T-cell (primary cell): ENCODE results near the gene VSTM2B. TPM values are rescaled to one million over a fixed set of nuclear protein-coding genes. Genes with fewer than 3 reads are reported as not detected.

Source experiments
- ATAC-seq, 4 experiments: fragments of 200-7000 bp in 3 of 4; fragments of 150-1000 bp in 1 of 4; cut with Tn5 transposase; replicated peaks in 1 of 4; 1 replicate in 3 of 4; 2 replicates in 1 of 4; pipeline ENCODE4 v1.10.0; 2021; ENCODE audit warnings: moderate library complexity in 3 of 4, mild to moderate bottlenecking in 2 of 4, moderate number of reproducible peaks in 1 of 4
- CTCF ChIA-PET, 2 donors: fragments of 300-600 bp; sonication (Branson Sonifier 250); formaldehyde crosslinking; loops; one replicate each; lab custom pipeline; 2022; ENCODE audit warnings: antibody characterized with exemption in 2 of 2; lab: Charles Lee
- POLR2A ChIA-PET, 2 donors: fragments of 300-600 bp; sonication (Branson Sonifier 250); formaldehyde crosslinking; loops; one replicate each; lab custom pipeline; 2022; ENCODE audit warnings: antibody characterized with exemption in 2 of 2; lab: Charles Lee
- DNase-seq, 35 experiments: peaks; one replicate each; pipeline versions ENCODE4 v3.0.0 to v3.0.0-alpha.2; 2013 to 2023
- H3K27ac ChIP-seq: one replicate; pipeline ENCODE4 v1.5.1; 2013; ENCODE audit warnings: low read length
- H3K27me3 ChIP-seq, 2 experiments: replicated peaks in 1 of 2; 1 replicate in 1 of 2; 2 replicates in 1 of 2; pipeline versions ENCODE4 v1.6.1 to v1.7.0; 2013; ENCODE audit warnings: low read length in 1 of 2, mixed read lengths in 1 of 2; ENCODE audit not compliant: control insufficient read depth in 2 of 2, insufficient read depth in 2 of 2; ENCODE audit errors: extremely low read depth in 1 of 2
- H3K36me3 ChIP-seq, 2 donors: 1 replicate in 1 of 2; 2 replicates in 1 of 2; pipeline versions ENCODE4 v1.6.1 to v1.7.0; 2013; ENCODE audit warnings: low read length in 1 of 2; ENCODE audit not compliant: control insufficient read depth in 2 of 2, insufficient read depth in 1 of 2; ENCODE audit errors: extremely low read depth in 1 of 2
- H3K4me1 ChIP-seq, 2 experiments: 1 replicate in 1 of 2; 2 replicates in 1 of 2; pipeline versions ENCODE4 v1.6.1 to v1.7.0; 2013; ENCODE audit warnings: low read length in 2 of 2, mixed read lengths in 1 of 2; ENCODE audit not compliant: insufficient read depth in 2 of 2, control insufficient read depth in 1 of 2; ENCODE audit errors: extremely low read depth in 1 of 2
- H3K4me3 ChIP-seq, 2 donors: 1 replicate in 1 of 2; 2 replicates in 1 of 2; pipeline versions ENCODE4 v1.5.1 to v1.7.0; 2013; ENCODE audit warnings: mild to moderate bottlenecking in 2 of 2, low read length in 1 of 2, moderate library complexity in 1 of 2; ENCODE audit not compliant: control insufficient read depth in 1 of 2; ENCODE audit errors: extremely low read depth in 1 of 2
- H3K9me3 ChIP-seq: 2 replicates; pipeline ENCODE4 v1.7.0; 2013
- H3K27ac Mint-ChIP-seq, 2 donors: one replicate each; pipeline ENCODE4 v1.8.0; 2020 to 2021; ENCODE audit warnings: mild to moderate bottlenecking in 2 of 2, mixed read lengths in 2 of 2
- H3K27me3 Mint-ChIP-seq, 2 donors: one replicate each; pipeline ENCODE4 v1.8.0; 2021 to 2022; ENCODE audit warnings: mixed read lengths in 2 of 2
- H3K36me3 Mint-ChIP-seq: one replicate; pipeline ENCODE4 v1.8.0; 2021; ENCODE audit warnings: mixed read lengths
- H3K4me1 Mint-ChIP-seq, 3 donors: one replicate each; pipeline ENCODE4 v1.8.0; 2020 to 2022; ENCODE audit warnings: mixed read lengths in 3 of 3, mild to moderate bottlenecking in 1 of 3
- H3K4me3 Mint-ChIP-seq, 3 donors: one replicate each; pipeline ENCODE4 v1.8.0; 2020 to 2022; ENCODE audit warnings: mild to moderate bottlenecking in 3 of 3, mixed read lengths in 3 of 3, moderate library complexity in 3 of 3
- H3K9me3 Mint-ChIP-seq, 3 donors: one replicate each; pipeline ENCODE4 v1.8.0; 2020 to 2022; ENCODE audit warnings: mixed read lengths in 3 of 3
- WGBS: methylation state at CpG from one replicate; pipeline ENCODE4 v1.1.5; 2013; ENCODE audit warnings: missing lambda C conversion rate; ENCODE audit not compliant: insufficient coverage; 5-methylcytosine and 5-hydroxymethylcytosine counted together
- total RNA-seq, 35 experiments: library from RNA in 6 of 35; stranded (reverse) in 6 of 35; fragments of 120-200 nt in 1 of 35; gene quantifications; one replicate each; pipeline versions ENCODE4 v1.2.1 to v1.2.4 and lab custom pipeline; 2013 to 2026

The VSTM2B gene
- total RNA-seq, 5 donors from 2014 or later (not counting 1 experiment from before 2014, with no cell fraction given) = not detected

- H3K4me3 ChIP-seq = no peak overlapping the region
- 69% methylated on average over 3 of the region's 3 CpGs for WGBS
- peaks cover 29 to 44% of the 10 kb centered on the region in 2 donors for H3K27me3 Mint-ChIP-seq
- no peak overlapping the region for H3K4me3 Mint-ChIP-seq
- no peak overlapping the region for H3K27ac Mint-ChIP-seq
- no peaks in the 10 kb centered on the region for H3K36me3 ChIP-seq
- H3K9me3 Mint-ChIP-seq = no peaks in the 10 kb centered on the region
- no peak for ATAC-seq
- POLR2A ChIA-PET = no interaction called here
- DNase-seq = no peak
- H3K9me3 ChIP-seq = no peaks in the 10 kb centered on the region
- H3K27me3 ChIP-seq = peaks cover 0 to 52% of the 10 kb centered on the region in 2 experiments
- H3K36me3 Mint-ChIP-seq = no peaks in the 10 kb centered on the region
- no peak overlapping the region for H3K27ac ChIP-seq
- H3K4me1 ChIP-seq = no peaks in the 10 kb centered on the region
- CTCF ChIA-PET = no interaction called here
- H3K4me1 Mint-ChIP-seq = no peaks in the 10 kb centered on the region
Measured at GRCh38 chr19:29511768-29512167, 14.0 kb upstream of the VSTM2B start.

GRCh38 chr19:29512748-29513147 is 13.0 kb upstream of the VSTM2B start:
- H3K27me3 Mint-ChIP-seq = peaks cover 28 to 42% of the 10 kb centered on the region in 2 donors
- no peak overlapping the region for H3K4me3 Mint-ChIP-seq
- DNase-seq (no peak), ATAC-seq (no peak)
- no peaks in the 10 kb centered on the region for H3K4me1 ChIP-seq
- no peaks in the 10 kb centered on the region for H3K9me3 ChIP-seq
- POLR2A ChIA-PET = no interaction called here
- peaks cover 0 to 52% of the 10 kb centered on the region in 2 experiments for H3K27me3 ChIP-seq
- H3K9me3 Mint-ChIP-seq = no peaks in the 10 kb centered on the region
- CTCF ChIA-PET = no interaction called here
- no peak overlapping the region for H3K27ac ChIP-seq
- no peaks in the 10 kb centered on the region for H3K4me1 Mint-ChIP-seq
- 50% methylated on average over 1 of the region's 1 CpG for WGBS
- no peaks in the 10 kb centered on the region for H3K36me3 ChIP-seq
- H3K27ac Mint-ChIP-seq = no peak overlapping the region
- H3K36me3 Mint-ChIP-seq = no peaks in the 10 kb centered on the region
- no peak overlapping the region for H3K4me3 ChIP-seq

DNA sequence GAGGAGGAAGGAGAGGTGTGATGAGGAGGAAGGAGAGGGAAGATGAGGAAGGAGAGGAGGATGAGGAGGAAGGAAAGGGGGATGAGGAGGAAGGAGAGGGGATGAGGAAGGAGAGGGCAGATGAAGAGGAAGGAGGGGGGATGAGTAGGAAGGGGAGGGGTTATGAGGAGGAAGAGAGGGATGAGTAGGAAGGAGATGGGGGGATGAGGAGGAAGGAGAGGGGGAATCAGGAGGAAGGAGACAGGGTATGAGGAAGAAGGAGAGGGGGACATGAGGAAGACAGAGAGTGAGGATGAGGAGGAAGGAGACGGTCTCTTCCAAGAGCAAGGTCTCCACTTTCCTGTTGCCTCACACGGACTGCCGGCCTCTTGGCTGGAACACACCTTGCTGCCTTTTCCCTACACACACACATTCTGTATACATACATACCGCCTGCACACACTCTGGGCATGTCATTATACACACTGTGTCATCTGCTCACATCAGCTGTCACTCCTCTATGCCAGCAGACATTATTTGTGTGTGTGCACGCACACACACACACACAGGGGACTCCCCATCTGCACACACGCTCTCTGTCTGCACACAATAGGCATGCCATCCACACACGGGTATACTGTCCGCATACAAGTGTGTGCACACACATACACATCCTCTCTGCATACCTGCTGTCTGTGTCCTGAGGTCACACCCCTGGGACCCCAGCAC is 11.1 kb upstream of the VSTM2B start:
- H3K27ac Mint-ChIP-seq = no peak overlapping the region
- DNase-seq = peak in 4 of 35 experiments; percentile 4 to 29 (median 6)

GRCh38 chr19:29515233-29515619 is 10.6 kb upstream of the VSTM2B start:
- Histone ChIP-seq H3K4me3 (no peak overlapping the region), H3K36me3 (no peaks in the 10 kb centered on the region), H3K4me1 (no peaks in the 10 kb centered on the region), H3K9me3 (no peaks in the 10 kb centered on the region), H3K27ac (no peak overlapping the region), H3K27me3 (peaks cover 0 to 54% of the 10 kb centered on the region in 2 experiments)
- peaks cover 30 to 36% of the 10 kb centered on the region in 2 donors for H3K27me3 Mint-ChIP-seq
- no peaks in the 10 kb centered on the region for H3K36me3 Mint-ChIP-seq
- ChIA-PET CTCF (no interaction called here), POLR2A (no interaction called here)
- ATAC-seq (peak in 1 of 4 experiments; percentile 23), DNase-seq (no peak)
- H3K9me3 Mint-ChIP-seq = no peaks in the 10 kb centered on the region
- no peaks in the 10 kb centered on the region for H3K4me1 Mint-ChIP-seq
- H3K27ac Mint-ChIP-seq = no peak overlapping the region
- H3K4me3 Mint-ChIP-seq = no peak overlapping the region
- 63% methylated on average over 4 of the region's 5 CpGs for WGBS

More for the DNA sequence above, 11.1 kb upstream of the VSTM2B start:
- Histone ChIP-seq H3K4me1 (no peaks in the 10 kb centered on the region), H3K27ac (no peak overlapping the region), H3K9me3 (no peaks in the 10 kb centered on the region), H3K4me3 (no peak overlapping the region), H3K36me3 (no peaks in the 10 kb centered on the region), H3K27me3 (peaks cover 0 to 54% of the 10 kb centered on the region in 2 experiments)
- no peaks in the 10 kb centered on the region for H3K36me3 Mint-ChIP-seq
- no peaks in the 10 kb centered on the region for H3K4me1 Mint-ChIP-seq
- no peaks in the 10 kb centered on the region for H3K9me3 Mint-ChIP-seq
- POLR2A ChIA-PET = no interaction called here
- CTCF ChIA-PET = no interaction called here
- 70% methylated on average over 3 of the region's 8 CpGs for WGBS
- no peak overlapping the region for H3K4me3 Mint-ChIP-seq
- peaks cover 30 to 36% of the 10 kb centered on the region in 2 donors for H3K27me3 Mint-ChIP-seq
- ATAC-seq = peak in 1 of 4 experiments; percentile 35

DNA sequence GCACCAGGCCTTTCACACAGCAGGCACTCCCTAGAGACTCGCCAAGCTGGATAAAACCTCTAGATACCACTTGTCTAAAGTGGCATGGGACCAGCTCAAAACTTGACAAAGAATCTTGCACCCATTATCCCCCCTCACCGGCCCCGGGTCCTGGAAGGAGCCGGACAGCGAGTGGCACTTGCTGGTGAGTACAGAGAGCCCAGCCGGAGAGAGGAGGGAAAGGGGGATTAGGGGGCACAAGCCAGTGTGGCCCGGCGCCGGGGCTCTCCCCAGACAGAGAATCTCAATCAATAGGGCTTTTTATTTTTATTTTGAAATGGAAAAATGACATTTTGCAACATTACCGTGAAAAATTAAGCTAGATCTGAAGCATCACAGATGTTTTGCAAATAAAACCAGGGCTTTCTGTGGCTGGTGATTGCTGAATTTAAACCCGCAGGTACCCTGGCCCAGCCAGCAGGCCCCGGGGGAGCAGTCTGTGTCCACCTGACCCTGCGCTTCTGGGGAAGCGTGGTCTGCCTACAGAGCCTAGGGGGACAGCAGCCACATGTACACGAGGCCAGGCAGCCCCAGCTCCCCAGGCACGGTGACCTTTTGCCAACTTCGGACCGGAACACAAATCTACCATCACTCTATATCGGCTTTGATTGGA is 10.0 kb upstream of the VSTM2B start:
- Mint-ChIP-seq H3K4me3 (no peak overlapping the region), H3K27me3 (peaks cover 30 to 37% of the 10 kb centered on the region in 2 donors), H3K36me3 (no peaks in the 10 kb centered on the region), H3K9me3 (no peaks in the 10 kb centered on the region), H3K27ac (no peak overlapping the region), H3K4me1 (no peaks in the 10 kb centered on the region)
- no peak for ATAC-seq
- no peaks in the 10 kb centered on the region for H3K4me1 ChIP-seq
- DNase-seq = no peak
- no peaks in the 10 kb centered on the region for H3K36me3 ChIP-seq
- WGBS = 82% methylated on average over 8 of the region's 19 CpGs
- ChIA-PET CTCF (no interaction called here), POLR2A (no interaction called here)
- H3K9me3 ChIP-seq = no peaks in the 10 kb centered on the region
- H3K27ac ChIP-seq = no peak overlapping the region
- peaks cover 0 to 54% of the 10 kb centered on the region in 2 experiments for H3K27me3 ChIP-seq
- no peak overlapping the region for H3K4me3 ChIP-seq

DNA sequence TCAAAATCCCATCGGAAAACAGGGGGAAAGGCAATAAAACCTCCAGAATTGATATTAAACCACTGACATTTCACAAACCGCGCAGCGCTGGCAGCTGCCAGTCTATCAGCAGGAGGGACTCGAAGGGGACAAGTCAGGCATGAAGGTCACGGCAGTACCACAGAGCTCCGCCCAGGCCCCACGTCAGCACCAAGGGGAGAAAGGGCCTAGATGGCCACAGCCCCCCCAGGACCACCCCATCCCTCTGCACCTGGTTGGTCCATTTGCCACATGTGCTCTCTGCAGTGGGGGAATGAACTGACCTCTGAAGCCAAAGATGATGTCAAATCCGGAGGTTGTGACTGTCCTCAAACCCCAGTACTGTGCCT is 9.5 kb upstream of the VSTM2B start:
- DNase-seq (no peak), ATAC-seq (no peak)
- Mint-ChIP-seq H3K4me1 (no peaks in the 10 kb centered on the region), H3K9me3 (no peaks in the 10 kb centered on the region), H3K27me3 (peaks cover 26 to 36% of the 10 kb centered on the region in 2 donors), H3K4me3 (no peak overlapping the region), H3K36me3 (no peaks in the 10 kb centered on the region), H3K27ac (no peak overlapping the region)
- no peaks in the 10 kb centered on the region for H3K4me1 ChIP-seq
- H3K9me3 ChIP-seq = no peaks in the 10 kb centered on the region
- peaks cover 0 to 52% of the 10 kb centered on the region in 2 experiments for H3K27me3 ChIP-seq
- ChIA-PET CTCF (no interaction called here), POLR2A (no interaction called here)
- no peak overlapping the region for H3K4me3 ChIP-seq
- no peaks in the 10 kb centered on the region for H3K36me3 ChIP-seq
- H3K27ac ChIP-seq = no peak overlapping the region
- 75% methylated on average over 8 of the region's 9 CpGs for WGBS
